NAMALWA (cell line): ENCODE measurements around the gene LYPD6.
"Not testable (repeated sequence)": the region's sequence is repeated elsewhere in the genome, so short reads cannot be mapped to it uniquely, and the experiment has no call there.

Experiments
- DNase-seq: peaks from one replicate; pipeline ENCODE4 v3.0.0-alpha.2; 2015; ENCODE audit warnings: low spot score

The LYPD6 gene, protein sequence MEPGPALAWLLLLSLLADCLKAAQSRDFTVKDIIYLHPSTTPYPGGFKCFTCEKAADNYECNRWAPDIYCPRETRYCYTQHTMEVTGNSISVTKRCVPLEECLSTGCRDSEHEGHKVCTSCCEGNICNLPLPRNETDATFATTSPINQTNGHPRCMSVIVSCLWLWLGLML

DNA sequence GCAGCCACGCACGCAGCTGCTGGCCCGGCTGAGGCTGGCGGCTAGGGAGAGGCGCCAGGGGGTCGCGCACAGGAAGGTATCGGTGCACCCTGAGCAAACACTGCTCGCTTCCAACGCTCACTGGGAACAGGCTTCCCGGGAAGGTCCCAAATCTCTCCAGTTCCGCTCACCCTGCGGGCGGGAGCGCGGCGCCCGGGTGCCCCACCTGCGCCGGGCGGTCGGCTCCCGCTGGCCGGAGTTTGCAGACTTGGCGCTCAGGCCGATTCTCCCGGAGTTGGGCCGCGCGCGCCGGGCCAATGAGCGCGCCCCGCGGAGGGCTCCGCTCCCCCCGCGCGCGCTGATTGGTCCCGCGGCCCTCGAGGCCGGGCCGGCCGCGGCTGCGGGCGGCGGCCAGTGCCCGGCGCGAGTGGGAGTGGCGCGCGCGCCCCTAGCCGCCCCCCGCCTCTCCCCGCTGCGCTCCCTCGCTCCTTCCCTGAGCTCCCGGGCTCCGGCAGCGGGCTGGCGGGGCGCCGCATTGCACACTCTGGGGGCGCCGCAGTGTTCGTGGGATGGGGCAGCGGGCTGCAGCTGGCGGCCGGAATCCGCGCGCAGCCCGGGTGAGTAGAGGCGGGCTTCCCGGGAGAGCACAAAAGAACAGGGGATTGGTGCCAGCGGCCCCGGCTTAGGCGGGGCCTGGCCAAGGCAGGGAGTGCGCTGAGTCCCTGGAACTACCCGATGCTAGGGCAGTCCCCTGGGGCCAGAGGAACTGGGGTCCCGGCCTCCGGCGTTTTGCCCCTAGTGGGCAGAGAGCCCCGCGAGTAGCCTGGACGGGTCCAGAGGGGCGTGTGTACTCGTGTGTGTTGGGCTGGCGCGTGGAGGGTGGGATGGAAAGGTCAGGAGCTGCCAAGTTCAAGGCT lies at the start of gene LYPD6:
Gene LYPD6 (plus strand): TSS at position 461 of the 896 bp plus-strand sequence. CDS start 107,122 bp downstream, outside the sequence.
- DNase-seq = no peak

DNA sequence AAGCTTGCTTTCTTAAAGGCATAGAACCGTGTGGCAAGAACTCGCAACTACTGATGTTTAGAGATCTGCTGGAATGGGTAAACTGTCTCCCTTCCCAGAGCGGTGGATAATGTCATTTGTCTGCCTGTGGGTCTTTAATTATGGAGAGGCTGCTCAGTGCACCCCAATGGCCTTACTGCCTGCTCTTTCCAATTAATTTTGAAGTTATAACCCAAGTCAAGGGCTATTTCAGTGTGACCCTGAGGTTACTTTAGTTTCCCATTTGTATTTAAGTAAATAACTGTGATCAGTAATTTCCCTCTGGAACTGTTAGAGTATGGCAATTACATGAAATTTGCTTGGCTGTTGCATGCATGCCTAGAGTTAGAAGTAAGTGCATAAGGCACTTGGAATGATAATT lies 48.9 kb upstream of the LYPD6 start:
- no peak for DNase-seq

DNA sequence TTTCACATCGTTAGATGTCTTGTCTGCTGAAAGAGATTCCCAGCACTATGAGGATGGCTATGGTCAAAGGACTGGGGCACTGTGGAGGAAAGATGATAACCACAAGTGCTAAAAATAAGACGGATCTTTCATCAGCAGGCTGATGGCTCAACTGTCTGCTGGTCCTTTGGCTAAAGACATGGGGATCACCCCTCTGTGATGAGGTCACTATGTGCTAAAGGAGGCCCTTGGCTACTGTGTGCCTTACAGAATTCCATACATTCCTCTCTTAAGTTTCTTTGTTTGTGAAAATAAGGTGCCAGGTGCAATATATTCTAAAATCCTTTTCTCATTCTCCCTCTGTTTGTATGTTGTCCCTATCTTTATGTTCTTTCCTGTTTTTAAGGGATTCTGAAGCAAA lies 39.7 kb upstream of the LYPD6 start:
- DNase-seq = no peak

DNA sequence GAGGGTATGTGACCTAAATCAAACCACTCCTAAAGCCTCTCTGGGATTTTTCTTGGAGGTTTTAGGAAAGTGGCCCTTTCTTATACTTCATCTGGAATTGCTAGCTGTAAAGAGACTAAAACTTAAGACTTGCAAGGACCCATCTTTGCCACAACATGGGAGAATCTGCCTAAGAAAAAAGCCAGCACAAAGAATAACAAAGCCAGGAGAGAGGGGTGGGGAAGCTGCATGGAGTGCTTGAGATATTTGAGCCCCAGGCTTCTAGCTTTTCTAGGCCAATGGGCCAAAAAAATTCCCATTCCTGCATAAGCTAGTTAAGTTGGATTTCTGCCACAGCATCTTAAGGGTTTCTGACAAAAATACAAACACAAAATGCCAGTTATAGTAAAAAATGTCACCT lies 38.5 kb upstream of the LYPD6 start:
- no peak for DNase-seq

DNA sequence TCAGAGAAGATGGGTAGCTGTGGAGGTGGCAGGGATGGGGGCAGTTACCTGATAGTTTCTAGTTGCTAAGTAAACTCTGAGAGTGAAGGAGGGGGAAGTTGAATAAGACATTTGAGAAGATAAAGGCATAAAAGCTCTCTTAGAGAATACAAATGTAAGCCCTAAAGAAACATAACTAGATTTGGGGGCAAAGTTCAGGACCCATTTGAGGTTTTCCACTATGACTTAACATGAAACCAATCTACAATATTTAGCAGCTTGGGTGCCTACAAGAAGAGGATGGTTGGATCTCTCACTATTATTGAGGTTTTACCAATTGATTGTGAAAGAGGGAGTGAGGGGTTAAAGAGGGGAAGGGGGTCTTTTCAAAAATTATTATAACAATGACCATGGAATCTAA lies 34.4 kb upstream of the LYPD6 start:
- no peak for DNase-seq

DNA sequence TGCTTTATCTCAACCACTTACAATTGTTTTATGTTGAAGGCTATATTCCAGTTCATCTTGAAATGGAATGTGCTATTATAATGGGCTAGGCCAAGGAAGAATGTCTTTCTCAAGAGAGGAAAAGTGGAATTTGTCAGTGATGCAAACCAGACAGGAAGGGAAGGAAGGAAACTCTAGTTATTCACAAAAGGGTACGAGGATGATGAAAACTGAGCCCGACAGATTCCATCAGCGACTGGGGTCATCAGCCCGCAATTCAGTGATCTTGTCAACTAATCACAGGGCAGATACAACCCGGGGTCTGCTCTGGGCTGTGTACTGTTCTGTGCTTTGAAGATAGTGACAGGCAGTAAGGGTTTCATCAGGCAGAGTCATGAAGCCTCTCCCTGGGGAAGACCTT lies 23.4 kb upstream of the LYPD6 start:
- DNase-seq = no peak

DNA sequence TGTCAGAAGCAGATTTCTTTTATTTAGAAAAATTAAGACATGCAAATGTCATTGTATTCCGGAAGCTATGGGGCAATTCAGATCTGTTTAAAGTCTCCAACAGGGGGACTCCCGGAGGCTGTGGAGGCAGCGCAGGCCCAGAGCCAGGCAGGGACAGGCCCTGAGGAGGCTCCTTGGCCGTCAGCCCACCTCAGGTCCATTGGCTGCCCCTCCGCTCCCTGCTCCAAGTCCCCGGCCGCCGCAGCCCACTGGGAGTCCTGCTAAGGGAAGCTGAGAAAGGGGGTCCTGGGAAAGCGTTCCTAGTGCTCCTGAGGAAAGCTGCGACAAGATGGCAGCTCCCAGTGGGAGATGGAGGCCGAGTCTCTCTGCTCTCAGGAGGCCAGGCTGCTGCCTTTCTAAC lies 20.0 kb upstream of the LYPD6 start:
- no peak for DNase-seq

DNA sequence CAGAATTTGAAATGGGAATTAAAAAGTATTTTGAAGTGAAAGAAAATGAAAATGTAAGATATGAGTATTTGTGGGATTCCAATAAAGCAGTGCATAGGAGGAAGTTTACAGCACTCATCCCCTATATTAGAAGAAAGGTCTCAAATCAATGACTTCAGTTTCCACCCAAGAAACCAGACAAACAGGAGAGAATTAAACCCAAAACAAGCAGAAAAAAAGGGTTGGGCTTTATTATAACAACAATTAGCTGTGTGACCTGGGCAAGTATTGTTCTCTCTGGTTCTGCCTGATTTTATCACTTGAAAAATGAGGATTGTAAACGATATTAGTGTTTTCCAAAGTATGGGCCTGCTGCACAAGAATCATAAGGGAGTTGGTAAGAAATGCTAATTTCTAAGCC lies 18.3 kb upstream of the LYPD6 start:
- no peak for DNase-seq

DNA sequence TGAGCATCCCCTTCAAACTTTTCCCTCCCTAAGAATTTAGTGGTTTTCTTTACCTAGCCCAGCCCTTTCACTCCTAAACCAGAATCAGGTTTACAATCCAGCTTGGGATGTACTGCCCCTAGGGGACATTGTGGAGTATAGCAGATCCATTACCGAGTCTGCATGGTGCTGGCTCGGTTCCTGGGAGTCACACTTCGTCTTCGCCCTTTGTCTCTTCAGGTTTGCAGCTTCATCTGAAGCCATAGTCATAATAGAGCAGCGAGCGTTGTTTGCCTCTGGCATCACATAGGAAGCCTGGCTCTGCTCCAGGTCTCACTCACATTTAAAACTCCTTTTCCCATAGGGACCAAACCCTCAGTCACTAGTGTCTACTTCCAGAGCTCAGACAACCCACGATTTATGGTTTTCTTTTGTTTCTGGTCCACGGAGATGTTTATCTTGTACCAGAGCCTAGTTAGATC lies 16.8 kb upstream of the LYPD6 start:
- peak; percentile 69 for DNase-seq

DNA sequence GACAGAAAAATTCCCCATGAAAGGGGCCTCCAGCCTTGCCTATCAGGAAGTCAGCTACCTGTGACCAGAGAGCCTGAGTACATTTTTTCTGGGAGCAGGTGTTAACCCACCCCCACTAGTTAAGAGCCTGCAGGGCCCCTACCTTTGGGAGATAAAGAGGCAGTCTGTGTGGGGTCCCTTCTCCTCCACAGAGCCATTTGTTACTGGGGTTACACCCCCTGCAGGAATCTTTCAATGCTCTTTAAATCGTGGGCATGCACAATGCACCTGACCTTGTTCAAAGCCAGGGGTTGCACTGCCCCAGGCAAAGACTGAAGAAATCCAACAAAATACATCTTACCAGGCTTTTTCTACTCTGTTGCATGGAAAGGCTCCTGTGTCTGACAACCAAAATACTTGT lies 15.7 kb upstream of the LYPD6 start:
- no peak for DNase-seq

DNA sequence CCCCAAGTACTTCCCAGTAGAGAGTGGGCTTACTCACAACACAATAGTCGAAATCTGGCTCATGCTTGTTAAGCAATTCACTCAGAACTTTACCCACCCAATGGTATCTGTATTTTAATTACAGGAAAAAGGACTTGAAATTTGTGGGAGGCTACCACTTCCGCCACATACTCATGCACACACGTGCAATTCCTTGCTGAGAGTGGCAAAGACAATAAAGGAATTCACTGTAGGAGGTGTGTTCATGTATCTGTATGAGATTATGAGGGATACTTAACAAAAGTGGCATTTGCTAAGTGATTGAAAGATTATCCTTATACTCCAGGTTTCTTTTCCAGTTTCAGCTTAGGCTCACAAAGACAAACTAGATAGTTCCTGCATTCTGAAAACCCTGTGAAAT lies 14.9 kb upstream of the LYPD6 start:
- DNase-seq = no peak

DNA sequence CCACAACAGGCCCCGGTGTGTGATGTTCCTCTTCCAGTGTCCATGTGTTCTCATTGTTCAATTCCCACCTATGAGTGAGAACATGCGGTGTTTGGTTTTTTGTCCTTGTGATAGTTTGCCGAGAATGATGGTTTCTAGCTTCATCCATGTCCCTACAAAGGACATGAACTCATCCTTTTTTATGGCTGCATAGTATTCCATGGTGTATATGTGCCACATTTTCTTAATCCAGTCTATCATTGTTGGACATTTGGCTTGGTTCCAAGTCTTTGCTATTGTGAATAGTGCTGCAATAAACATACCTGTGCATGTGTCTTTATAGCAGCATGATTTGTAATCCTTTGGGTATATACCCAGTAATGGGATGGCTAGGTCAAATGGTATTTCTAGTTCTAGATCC lies 11.8 kb upstream of the LYPD6 start:
- not testable (repeated sequence) for DNase-seq

DNA sequence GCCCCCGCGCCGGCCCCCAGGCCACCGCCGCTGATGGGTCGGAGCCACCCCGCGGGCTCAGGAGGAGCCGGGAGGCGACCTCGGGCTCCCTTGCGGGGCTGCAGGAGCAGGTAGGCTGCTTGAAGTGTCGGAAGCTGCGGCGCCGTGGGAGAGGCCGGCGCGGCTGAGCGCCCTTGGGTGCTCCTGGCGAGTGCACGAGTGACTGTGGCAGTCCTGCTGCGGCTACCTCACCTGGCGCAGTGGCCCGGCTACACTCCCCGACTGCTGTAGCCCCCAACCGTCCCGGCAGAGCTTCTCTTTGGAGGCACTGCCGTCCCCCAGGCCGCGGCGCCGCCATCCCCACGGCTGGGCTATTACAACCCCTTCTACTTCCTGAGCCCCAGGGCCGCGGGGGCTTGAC lies 10.0 kb upstream of the LYPD6 start:
- DNase-seq = no peak

DNA sequence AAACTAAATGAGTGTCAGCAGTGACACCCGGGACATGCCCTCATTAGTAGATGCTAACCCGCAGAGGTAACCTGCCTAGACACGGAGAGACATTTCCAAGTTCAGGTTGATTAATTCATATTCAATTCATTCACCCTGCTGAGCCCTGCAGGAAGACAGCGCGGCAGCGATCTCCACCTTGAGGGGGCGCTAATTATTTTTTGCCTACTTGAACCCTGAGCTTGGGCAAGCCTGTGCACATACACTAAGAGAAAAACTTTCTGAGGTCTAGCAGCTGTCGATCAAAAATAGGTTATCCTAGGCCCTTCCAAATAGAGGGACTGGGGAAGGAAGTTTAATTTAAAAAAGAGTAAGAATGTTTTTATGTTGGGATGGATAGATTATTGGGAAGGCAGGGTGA lies 1.3 kb upstream of the LYPD6 start:
- no peak for DNase-seq

DNA sequence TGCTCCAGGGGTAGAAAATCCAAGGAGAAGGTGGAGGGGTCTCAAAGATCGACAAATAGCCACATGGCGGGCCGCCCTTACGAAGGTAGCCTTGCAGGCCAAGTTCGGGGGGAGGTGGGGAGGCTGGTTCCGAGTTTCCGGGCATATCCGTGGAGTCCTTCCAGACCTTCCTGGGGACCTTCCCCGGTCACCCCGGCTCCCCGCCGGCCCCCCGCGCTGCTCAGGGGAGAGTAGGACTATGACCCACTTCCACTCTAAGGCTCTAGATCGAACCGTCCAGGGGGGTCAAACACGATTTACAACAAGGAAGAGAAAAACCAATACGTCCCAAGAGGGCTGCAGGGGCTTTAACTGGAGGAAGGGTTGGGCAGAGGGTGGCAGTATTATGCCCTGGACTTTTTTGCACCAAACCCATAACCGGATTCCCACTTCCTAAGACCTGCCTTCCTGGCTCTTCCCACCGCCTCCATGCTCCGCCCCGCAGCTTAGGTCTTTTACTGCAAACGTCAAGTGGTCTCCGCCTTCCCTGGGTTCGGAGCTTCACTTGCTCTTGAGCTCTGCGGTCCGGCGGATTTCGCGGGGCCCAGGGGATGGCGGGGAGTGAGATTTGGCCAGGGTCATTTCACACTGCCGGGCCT lies 779 bp upstream of the LYPD6 start:
- DNase-seq = no peak

DNA sequence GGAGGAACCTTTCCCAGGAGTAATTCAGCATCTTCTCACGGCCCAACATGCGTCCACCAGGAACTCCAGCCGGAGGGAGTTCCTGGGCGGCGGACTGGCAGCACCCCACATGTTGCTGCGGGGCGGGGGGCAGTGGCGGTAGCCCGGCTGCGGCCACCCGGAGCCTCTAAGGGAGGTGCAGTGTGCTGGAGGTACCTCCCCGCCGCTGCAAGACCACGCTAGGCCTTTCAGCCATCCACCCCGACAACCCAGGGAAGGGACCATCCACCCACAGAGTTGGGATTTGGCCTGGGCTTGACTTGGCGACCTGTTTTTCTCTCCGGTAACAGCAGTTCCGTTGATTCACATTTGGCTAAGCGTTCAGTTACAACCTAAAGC lies 625 bp downstream of the LYPD6 start:
- DNase-seq = no peak

DNA sequence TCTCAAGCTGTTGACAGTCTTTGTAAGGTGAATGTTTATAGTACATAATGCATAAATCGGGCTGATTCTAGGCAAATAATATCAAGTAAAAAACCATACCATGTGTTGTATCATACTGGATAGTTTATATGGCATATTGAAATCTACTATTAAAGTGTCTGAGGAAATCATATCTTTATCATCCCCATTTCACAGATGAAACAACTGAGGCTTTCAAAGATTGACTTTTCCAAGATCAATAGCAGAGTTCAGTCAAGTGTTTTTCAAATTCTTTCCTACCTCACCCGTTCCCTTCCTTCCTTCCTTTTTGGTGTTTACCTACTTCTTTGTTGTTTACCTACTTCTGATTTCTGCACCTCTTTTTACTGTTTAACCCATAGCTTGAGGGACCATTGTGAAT lies 2.0 kb downstream of the LYPD6 start:
- no peak for DNase-seq

DNA sequence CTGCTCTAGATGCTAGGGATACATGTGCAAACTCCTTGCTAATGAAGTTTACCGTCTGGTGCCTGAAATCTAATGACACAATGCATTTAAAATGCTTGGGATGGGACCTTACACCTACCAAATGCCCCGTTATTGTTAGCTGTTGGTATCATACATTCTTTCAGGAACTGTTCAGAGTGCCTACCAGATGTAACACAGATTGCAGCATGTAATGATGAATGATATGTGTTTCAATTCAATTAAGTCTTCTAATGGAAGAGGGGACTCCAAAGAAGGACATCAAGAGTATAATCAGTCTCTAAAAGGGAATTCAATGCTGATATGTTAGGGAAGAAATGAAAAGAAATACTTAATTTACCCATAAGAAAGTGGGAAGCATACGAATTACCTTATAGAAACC lies 3.2 kb downstream of the LYPD6 start:
- DNase-seq = no peak

DNA sequence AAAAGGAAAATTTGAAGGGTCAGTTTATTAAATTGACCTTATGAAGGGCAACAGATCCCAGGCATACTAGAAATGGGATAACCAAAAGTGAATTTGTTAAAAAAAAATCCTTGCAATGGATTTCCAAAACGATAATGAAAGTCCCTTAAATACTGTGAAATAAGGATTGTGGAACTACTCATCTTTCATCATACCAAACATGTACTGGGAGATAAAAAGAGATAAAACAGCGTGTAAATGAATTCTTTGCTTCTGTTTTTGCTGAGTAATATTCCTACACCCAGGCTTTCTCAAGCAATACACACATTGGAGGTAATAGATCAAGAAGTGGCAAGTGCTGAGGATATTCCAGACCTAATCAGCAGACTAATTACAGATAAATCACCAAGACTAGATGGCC lies 3.8 kb downstream of the LYPD6 start:
- no peak for DNase-seq

DNA sequence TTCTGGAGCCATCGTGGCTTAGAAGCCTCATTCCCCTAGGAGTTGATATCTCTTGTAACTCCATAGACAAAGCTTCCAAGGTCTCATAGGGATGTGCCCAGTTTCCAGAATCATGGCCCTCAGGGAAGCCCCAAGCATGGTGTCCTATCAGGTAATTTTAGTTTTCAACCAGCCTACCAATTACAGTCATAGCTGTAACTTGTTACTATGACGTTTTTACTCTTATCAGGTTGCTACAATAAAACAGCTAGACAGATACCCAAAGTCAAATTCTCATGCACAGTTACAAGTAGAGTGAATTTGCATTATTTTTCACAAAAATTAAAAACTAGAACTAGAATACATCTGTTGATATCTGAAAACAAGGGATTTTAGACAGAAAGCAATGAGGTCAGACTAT lies 8.9 kb downstream of the LYPD6 start:
- no peak for DNase-seq

DNA sequence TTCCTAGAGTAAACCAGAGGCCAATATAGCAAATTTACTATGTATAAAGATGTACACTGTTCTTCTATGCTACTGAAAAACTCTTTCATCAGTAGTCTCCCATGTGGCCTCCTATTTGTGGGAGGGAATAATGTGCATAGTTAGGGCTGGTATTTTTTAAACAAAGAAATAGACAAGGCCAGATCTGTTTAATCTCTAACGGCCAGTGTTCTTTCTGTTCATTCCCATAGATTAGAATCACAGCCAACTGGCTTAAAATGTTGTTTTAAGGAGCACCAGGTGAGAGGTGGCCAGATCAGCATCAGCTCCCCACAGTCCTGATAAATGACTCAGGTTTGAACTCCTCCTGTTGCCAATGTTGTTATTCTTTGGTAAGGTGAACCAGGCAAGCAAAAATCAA lies 12.1 kb downstream of the LYPD6 start:
- no peak for DNase-seq

DNA sequence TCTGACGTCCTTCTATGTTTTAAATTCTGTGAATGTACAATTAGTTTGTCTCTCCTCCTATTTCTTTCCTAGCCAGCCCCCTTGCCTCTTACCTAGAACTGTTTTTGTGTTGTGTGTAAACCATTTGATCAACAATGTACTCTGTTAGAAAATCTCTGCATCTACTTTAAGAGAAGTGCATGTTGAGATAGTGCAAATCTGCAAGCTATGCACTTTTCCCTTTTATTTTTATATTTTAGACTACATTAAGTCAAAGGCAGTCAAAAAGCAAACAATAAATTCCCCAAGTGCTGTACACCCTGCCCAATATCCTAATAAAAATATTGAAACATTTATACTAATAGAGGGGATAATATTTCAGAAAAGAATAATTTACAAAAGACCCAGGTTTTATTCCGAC lies 13.7 kb downstream of the LYPD6 start:
- no peak for DNase-seq

DNA sequence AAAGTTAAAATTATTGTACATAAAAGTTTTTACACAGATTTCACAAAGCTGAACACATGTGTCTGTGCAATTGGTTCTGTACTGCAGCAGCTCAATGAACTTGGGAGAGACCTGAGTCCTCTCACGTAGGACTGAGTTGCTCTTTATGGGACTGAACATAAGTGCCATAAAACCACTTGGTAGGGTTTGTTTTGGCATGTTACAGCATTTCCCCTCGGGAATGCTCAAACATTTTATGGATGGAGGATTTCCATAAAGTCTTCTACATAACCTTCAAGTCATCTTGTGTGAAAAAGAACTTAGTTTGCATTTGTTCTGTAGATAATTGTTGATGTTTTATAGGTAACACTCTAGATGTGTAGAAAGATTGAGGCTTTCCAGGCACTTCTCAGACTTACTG lies 15.9 kb downstream of the LYPD6 start:
- DNase-seq = no peak
